HEK293T (cell line): ENCODE measurements around the gene ATP2B2.

Experiments used
- BHLHE40 ChIP-seq: fragments of 450-650 bp; IDR thresholded peaks from 2 replicates; pipeline ENCODE4 v1.6.1; 2016; ENCODE audit warnings: mild to moderate bottlenecking, moderate library complexity, borderline replicate concordance
- CTBP1 ChIP-seq: fragments of 450-650 bp; IDR thresholded peaks from 2 replicates; pipeline ENCODE4 v1.6.1; 2016; ENCODE audit warnings: borderline replicate concordance
- FOXK2 ChIP-seq: fragments of 450-650 bp; IDR thresholded peaks from 2 replicates; pipeline ENCODE4 v1.6.1; 2016; ENCODE audit warnings: mild to moderate bottlenecking
- FOXM1 ChIP-seq: fragments of 450-650 bp; IDR thresholded peaks from 2 replicates; pipeline ENCODE4 v1.6.1; 2017; ENCODE audit warnings: mild to moderate bottlenecking, borderline replicate concordance
- NFRKB ChIP-seq: fragments of 450-650 bp; IDR thresholded peaks from 2 replicates; pipeline ENCODE4 v1.6.1; 2016; ENCODE audit warnings: mild to moderate bottlenecking, moderate library complexity
- SP1 ChIP-seq: fragments of 450-650 bp; IDR thresholded peaks from 2 replicates; pipeline ENCODE4 v1.6.1; 2017
- ZNF384 ChIP-seq: fragments of 450-650 bp; IDR thresholded peaks from 2 replicates; pipeline ENCODE4 v1.6.1; 2016

DNA sequence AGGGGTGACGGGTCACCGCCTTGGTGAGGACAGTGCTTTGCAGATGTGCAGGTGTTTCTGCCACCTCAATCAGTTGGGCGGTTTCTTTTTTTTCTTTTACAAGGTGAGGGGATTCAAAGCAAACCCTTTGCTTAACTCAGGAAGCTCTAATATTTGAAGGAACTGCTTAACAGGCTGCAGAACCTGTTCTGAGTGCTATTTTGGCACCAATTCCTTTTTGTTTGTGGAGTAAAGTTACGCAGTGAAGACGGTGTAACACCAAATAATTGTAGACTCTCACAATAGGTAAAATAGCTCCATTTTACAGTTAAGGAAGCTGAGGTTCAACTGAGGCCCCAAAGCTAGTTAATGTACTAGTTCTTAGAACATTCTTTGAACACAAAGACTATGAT, 219.3 kb downstream of the ATP2B2 start:
- no peak for TF ChIP-seq NFRKB
- no peak for TF ChIP-seq ZNF384
- no peak for TF ChIP-seq FOXM1
- no peak for TF ChIP-seq CTBP1
- TF ChIP-seq SP1, result no peak
- TF ChIP-seq FOXK2, result no peak
- TF ChIP-seq BHLHE40, result no peak
